Heart left ventricle (tissue), 16 donors: Measurements from ENCODE around the gene NLE1. TPM values are rescaled to one million over a fixed set of nuclear protein-coding genes. Genes with fewer than 3 reads are reported as not detected.

ENCODE experiments used
- ATAC-seq, 4 donors: fragments of 200-7000 bp; cut with Tn5 transposase; one replicate each; pipeline ENCODE4 v1.9.1; 2020 to 2022; ENCODE audit warnings: moderate library complexity in 4 of 4, mild to moderate bottlenecking in 3 of 4, moderate number of reproducible peaks in 1 of 4
- DNase-seq, 5 donors: peaks; one replicate each; pipeline ENCODE4 v3.0.0-alpha.2; 2020
- H3K27ac ChIP-seq, 12 donors: fragments of 200-600 bp; sonication (generic) in 4 of 12; one replicate each; pipeline versions ENCODE4 v1.5.0 to v1.8.0; 2016 to 2022; ENCODE audit warnings: mild to moderate bottlenecking in 2 of 12
- H3K27me3 ChIP-seq, 9 donors: fragments of 200-600 bp; sonication (generic) in 2 of 9; one replicate each; pipeline versions ENCODE4 v1.5.1 to v1.8.0; 2016 to 2022; ENCODE audit warnings: mild to moderate bottlenecking in 3 of 9
- H3K36me3 ChIP-seq, 9 donors: fragments of 200-600 bp; sonication (generic) in 2 of 9; one replicate each; pipeline versions ENCODE4 v1.5.0 to v1.8.0; 2018 to 2022; ENCODE audit warnings: mild to moderate bottlenecking in 2 of 9
- H3K4me1 ChIP-seq, 12 donors: fragments of 200-600 bp; sonication (generic) in 4 of 12; one replicate each; pipeline versions ENCODE4 v1.5.0 to v1.8.0; 2016 to 2022; ENCODE audit warnings: mild to moderate bottlenecking in 3 of 12
- H3K4me3 ChIP-seq, 12 donors: fragments of 200-600 bp; sonication (generic) in 4 of 12; one replicate each; pipeline versions ENCODE4 v1.5.0 to v1.8.0; 2017 to 2022; ENCODE audit warnings: mild to moderate bottlenecking in 9 of 12, moderate library complexity in 4 of 12
- H3K9me3 ChIP-seq, 12 donors: fragments of 200-600 bp; sonication (generic) in 4 of 12; one replicate each; pipeline versions ENCODE4 v1.5.0 to v1.8.0; 2016 to 2022; ENCODE audit warnings: mild to moderate bottlenecking in 1 of 12
- POLR2A ChIP-seq, 2 donors: fragments of 450-650 bp; IDR thresholded peaks; one replicate each; pipeline ENCODE4 v1.6.1; 2017; ENCODE audit warnings: antibody characterized with exemption in 2 of 2, mild to moderate bottlenecking in 2 of 2, moderate library complexity in 2 of 2
- WGBS, 4 donors: extraction: QIAGEN DNeasy Blood & Tissue Kit in 2 of 4; methylation state at CpG; one replicate each; pipeline versions ENCODE4 v1.1.5 to v1.1.7; 2013 to 2018; 5-methylcytosine and 5-hydroxymethylcytosine counted together
- intact Hi-C, 10 donors: fragments of 100-400 bp; cut with DNase I; formaldehyde crosslinking; loops; one replicate each; pipeline versions ENCODE4 v1.11.1 to v1.14.2; 2022
- polyA plus RNA-seq, 2 donors: library from polyadenylated mRNA; stranded (reverse); fragments of 200-250 nt; gene quantifications; one replicate each; pipeline ENCODE4 v1.2.3, GENCODE V29; 2013
- total RNA-seq, 9 donors: library from RNA; depleted of rRNA in 2 of 9; stranded (reverse); fragments of >200 nt in 2 of 9; fragmentation: NEBNext Ultra II Directional in 3 of 9; extraction: Animal tissue kit (Norgen Biotek cat#: 25700) in 3 of 9; gene quantifications; one replicate each; pipeline versions ENCODE4 v1.1.0 to v1.2.4, GENCODE V29; 2016 to 2023
- TF ChIP-seq, protein P1 (sequence below), 12 donors: fragments of 200-600 bp; sonication (generic) in 4 of 12; IDR thresholded peaks; one replicate each; pipeline versions ENCODE4 v1.5.0 to v1.8.0; 2018 to 2022; ENCODE audit warnings: antibody characterized with exemption in 12 of 12, mild to moderate bottlenecking in 5 of 12
- donor health status: ischemic (EF 13 %, LVEDD 7.1; RV severe dilation, severe dysfunction).
- donor health status: healthy with polysubstance abuse.
- donor health status: DM: no; HTN: yes; CAD: no.
- donor health status: DM: no; HTN: no; CAD: no.
- donor health status: ischemic (EF 25% LVEDD 6.9; RV normal size, moderate dysfunction).
- donor health status: ischemic (EF 25% LVEDD 5.7; RV mildly dilated, moderate dysfunction).
- donor health status: healthy.
- donor health status: DM: yes; HTN: yes; CAD: no.
- donor health status: ischemic (EF 35%, LVEDD 5.7; RV mildly dilated, moderate dysfunction).
- donor health status: nonischemic (EF 11% LVEDD 7.7; RV severe dilation, severe dysfunction).
- donor health status: DM: yes; HTN: yes; CAD: no.
- donor health status: PGD.
- donor health status: ischemic (EF 29% LVEDD 5.4; RV normal size, mild dysfunction).
- donor health status: nonischemic (EF 23%, LVEDD 6.1; RV moderate dilation, normal function).

Gene NLE1
- total and polyA plus RNA-seq, 11 donors, result 1.8 to 8.5 (median 4.2) TPM

DNA sequence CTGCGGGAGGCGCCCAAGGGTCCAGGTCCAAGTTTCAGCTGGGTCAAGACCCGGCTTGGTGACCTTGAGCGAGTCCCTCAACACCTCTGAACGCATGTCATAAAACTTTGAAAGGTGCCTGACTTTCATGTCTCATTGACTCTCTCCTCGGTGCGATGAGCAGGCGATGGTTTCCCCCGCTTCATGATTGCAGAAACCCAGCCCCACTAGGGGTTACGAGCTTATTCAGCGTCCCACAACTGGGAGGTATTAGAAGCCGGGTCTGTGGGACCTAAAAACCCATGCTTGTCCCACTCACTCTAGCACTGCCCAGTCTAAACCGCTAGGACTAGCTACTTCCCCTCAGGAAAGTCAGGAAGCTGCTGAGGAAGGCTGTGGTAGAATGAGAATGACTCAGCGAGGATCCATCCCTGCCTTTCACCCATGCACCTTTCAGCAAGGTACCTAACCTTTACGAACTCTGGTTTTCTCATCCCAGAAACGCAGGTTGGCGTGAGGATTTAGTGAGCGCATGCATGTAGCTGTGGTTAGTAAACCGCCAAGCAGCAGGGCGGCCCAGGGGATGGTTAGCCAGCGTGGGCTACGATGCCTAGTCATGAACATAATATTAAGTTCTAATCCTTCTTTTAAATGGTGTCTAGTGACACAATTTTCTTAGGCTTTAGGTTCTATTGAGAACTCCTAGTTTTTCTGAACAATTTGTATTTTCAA lies 52.4 kb downstream of the NLE1 start:
- peaks cover 0 to 24% (median 10%) of the 10 kb centered on the region in 12 donors for H3K4me1 ChIP-seq
- intact Hi-C loops, result loop anchor here in 7 of 10 donors (1.0 to 10.0 kb wide), 7 partner anchors 29 to 107 kb away; partner anchors contain the start of genes LIG3 (in 4 of the 7) and RAD51D (in 1 of the 7)
- H3K4me3 ChIP-seq, result peak overlapping the region; percentile 57 to 99 (median 92)
- H3K9me3 ChIP-seq, result no peaks in the 10 kb centered on the region
- ATAC-seq (peak in 3 of 4 donors; percentile 31 to 43 (median 38)), DNase-seq (no peak)
- no peak for TF ChIP-seq POLR2A (IDR thresholded peaks at IDR 0.05)
- TF ChIP-seq, protein P1, sequence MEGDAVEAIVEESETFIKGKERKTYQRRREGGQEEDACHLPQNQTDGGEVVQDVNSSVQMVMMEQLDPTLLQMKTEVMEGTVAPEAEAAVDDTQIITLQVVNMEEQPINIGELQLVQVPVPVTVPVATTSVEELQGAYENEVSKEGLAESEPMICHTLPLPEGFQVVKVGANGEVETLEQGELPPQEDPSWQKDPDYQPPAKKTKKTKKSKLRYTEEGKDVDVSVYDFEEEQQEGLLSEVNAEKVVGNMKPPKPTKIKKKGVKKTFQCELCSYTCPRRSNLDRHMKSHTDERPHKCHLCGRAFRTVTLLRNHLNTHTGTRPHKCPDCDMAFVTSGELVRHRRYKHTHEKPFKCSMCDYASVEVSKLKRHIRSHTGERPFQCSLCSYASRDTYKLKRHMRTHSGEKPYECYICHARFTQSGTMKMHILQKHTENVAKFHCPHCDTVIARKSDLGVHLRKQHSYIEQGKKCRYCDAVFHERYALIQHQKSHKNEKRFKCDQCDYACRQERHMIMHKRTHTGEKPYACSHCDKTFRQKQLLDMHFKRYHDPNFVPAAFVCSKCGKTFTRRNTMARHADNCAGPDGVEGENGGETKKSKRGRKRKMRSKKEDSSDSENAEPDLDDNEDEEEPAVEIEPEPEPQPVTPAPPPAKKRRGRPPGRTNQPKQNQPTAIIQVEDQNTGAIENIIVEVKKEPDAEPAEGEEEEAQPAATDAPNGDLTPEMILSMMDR (IDR thresholded peaks at IDR 0.05), result peak in 3 of 12 donors; percentile 6 to 27 (median 26)
- peak overlapping the region in 11 of 12 donors; percentile 32 to 95 (median 82) for H3K27ac ChIP-seq
- H3K27me3 ChIP-seq, result no peaks in the 10 kb centered on the region
- WGBS, 4 donors, result 44 to 60% (median 46%) methylated on average over 22 of the region's 22 CpGs
- H3K36me3 ChIP-seq, result no peaks in the 10 kb centered on the region

DNA sequence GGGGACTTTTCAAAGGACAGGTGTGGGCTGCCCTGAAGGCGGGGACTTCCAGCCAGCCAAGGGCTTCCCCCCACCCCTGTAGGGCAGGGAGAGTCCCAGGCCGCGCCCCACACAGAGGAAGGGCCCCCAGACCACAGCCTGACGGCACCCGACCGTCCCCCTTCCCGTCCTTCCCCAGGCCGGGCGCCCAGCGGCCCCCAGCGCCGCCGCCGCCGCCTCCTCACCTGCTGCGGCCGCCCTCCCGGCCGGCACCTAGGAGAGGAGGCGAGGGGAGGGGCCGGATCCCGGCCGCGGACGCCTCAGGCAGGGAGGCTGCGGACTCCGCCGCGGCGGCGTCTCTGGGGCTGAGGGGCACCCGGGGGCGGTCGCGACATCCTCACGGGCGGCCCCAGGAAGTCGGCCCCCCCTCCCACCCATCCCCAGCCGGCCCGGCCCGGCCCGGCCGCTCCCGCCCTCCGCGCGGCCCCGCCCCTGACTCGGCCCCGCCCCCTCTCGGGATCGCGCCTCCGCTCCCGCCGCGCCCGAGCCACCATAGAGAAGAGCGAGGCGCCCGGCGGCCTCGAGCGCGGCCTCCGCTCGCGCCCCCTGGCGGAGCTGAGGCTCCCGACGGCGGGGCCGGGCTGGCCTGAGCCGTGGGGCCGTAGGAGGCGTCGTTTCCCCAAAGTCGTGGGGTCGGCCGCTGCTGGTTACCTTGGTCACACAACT lies 53.1 kb downstream of the NLE1 start:
- peak overlapping the region; percentile 57 to 99 (median 92) for H3K4me3 ChIP-seq
- TF ChIP-seq, protein P1 (IDR thresholded peaks at IDR 0.05), result peak; percentile 66 to 96 (median 84)
- peak in 1 of 2 donors; percentile 53 for TF ChIP-seq POLR2A (IDR thresholded peaks at IDR 0.05)
- no peaks in the 10 kb centered on the region for H3K9me3 ChIP-seq
- intact Hi-C loops, result loop anchor here in 6 of 10 donors (1.0 to 10.0 kb wide), 7 partner anchors 30 to 107 kb away; partner anchors contain the start of genes LIG3 (in 4 of the 6) and RAD51D (in 1 of the 6)
- peak; percentile 86 to 98 (median 96) for ATAC-seq
- no peaks in the 10 kb centered on the region for H3K36me3 ChIP-seq
- WGBS, 4 donors, result 0 to 2% (median 1%) methylated on average over 10 to 80 of the region's 80 CpGs
- peak; percentile 86 to 94 (median 90) for DNase-seq
- peaks cover 0 to 24% (median 10%) of the 10 kb centered on the region in 12 donors for H3K4me1 ChIP-seq
- no peaks in the 10 kb centered on the region for H3K27me3 ChIP-seq
- H3K27ac ChIP-seq, result peak overlapping the region; percentile 70 to 95 (median 84)

DNA sequence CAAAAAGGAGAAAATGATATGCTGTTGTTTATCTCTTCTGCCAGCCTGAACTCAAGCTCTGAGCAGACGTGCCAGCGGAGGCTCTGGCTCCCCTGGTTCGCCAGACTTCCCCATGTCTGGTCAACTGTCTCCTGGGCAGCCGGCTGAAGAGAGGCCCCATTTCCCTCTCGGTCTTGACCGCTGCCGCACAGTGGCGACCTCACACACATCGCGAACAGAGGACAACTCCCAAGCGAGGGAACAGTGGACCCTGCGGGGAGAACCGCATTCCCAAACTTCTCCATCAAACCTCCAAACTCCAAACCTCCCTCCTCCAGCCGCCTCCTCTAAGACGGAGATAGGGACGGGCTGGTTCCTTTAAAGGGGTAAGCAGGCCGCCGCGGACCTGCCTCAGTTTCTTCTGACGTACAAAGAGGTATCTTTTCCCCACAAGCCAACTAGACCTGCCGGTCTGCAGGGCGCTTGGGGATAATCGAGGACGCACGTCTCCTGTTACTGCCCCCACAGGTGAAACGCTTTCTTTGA lies 53.7 kb downstream of the NLE1 start:
- Histone ChIP-seq H3K4me3 (peak overlapping the region; percentile 57 to 99 (median 92)), H3K36me3 (no peaks in the 10 kb centered on the region), H3K9me3 (no peaks in the 10 kb centered on the region), H3K27me3 (no peaks in the 10 kb centered on the region), H3K4me1 (peaks cover 0 to 24% (median 10%) of the 10 kb centered on the region in 12 donors), H3K27ac (peak overlapping the region; percentile 70 to 95 (median 84))
- TF ChIP-seq, protein P1 (IDR thresholded peaks at IDR 0.05), result no peak
- no peak for TF ChIP-seq POLR2A (IDR thresholded peaks at IDR 0.05)
- DNase-seq (peak; percentile 45 to 82 (median 67)), ATAC-seq (peak; percentile 50 to 78 (median 70))
- WGBS, 4 donors, result 0 to 1% (median 0%) methylated on average over 25 to 26 of the region's 26 CpGs
- intact Hi-C loops, result loop anchor here in 5 of 10 donors (2.0 to 10.0 kb wide), 6 partner anchors 30 to 106 kb away; partner anchors contain the start of genes LIG3 (in 4 of the 5) and RAD51D (in 1 of the 5)
